ENCODE results near the gene EPB41L4B. TPM values are rescaled to one million over a fixed set of nuclear protein-coding genes. Genes with fewer than 3 reads are reported as not detected.

The EPB41L4B gene
- total and polyA plus RNA-seq, 2 of the 13 experiments (the other 11 are each of a cell fraction or from before 2014, with no cell fraction given) = 17.6 to 22.1 TPM

- TF ChIP-seq HNRNPUL1 (IDR thresholded peaks at IDR 0.05; ENCODE audit: low read depth, low read length) (no peak), ASH2L (IDR thresholded peaks at IDR 0.05; ENCODE audit: insufficient read length, low read depth, low read length) (no peak), ZBTB37 (CRISPR knock-in tag; IDR thresholded peaks at IDR 0.05) (peak; percentile 79), ZNF235 (CRISPR knock-in tag; IDR thresholded peaks at IDR 0.05; ENCODE audit: borderline replicate concordance) (peak; percentile 45; the same call in 1 of the 2 replicates), SMC3 (IDR thresholded peaks at IDR 0.05; ENCODE audit: low read length) (peak; percentile 36; the same call in 1 of the 2 replicates), ATF3 (CRISPR knock-in tag; IDR thresholded peaks at IDR 0.05) (no peak), SOX13 (IDR thresholded peaks at IDR 0.05) (no peak), SOX13 (CRISPR knock-in tag; conservative IDR thresholded peaks at IDR 0.05 in 1 of 2, IDR thresholded peaks at IDR 0.05 in 1 of 2) (peak in 1 of 2 experiments; percentile 67; a peak in 2 of 4 replicates), KDM2A (CRISPR knock-in tag; IDR thresholded peaks at IDR 0.05; ENCODE audit: borderline replicate concordance, low read depth) (peak; percentile 24; the same call in 1 of the 2 replicates), ZNF878 (CRISPR knock-in tag; IDR thresholded peaks at IDR 0.05) (peak; percentile 54; the same call in 1 of the 2 replicates), SOX5 (CRISPR knock-in tag; IDR thresholded peaks at IDR 0.05; ENCODE audit: borderline replicate concordance) (peak; percentile 44; the same call in 1 of the 2 replicates), ZNF33B (CRISPR knock-in tag; IDR thresholded peaks at IDR 0.05) (peak; percentile 58; the same call in 1 of the 2 replicates), ZNF556 (CRISPR knock-in tag; IDR thresholded peaks at IDR 0.05; ENCODE audit: borderline replicate concordance) (0 out of 2 replicates have a peak, but pooled peaks have one; percentile 34), FOXK1 (CRISPR knock-in tag; IDR thresholded peaks at IDR 0.05; ENCODE audit: borderline replicate concordance, low read depth) (peak; percentile 39; the same call in 1 of the 2 replicates), NKX3-1 (CRISPR knock-in tag; IDR thresholded peaks at IDR 0.05) (no peak), POGZ (CRISPR knock-in tag; IDR thresholded peaks at IDR 0.05) (peak; percentile 36; the same call in 1 of the 2 replicates), TFE3 (CRISPR knock-in tag; IDR thresholded peaks at IDR 0.05) (0 out of 2 replicates have a peak, but pooled peaks have one; percentile 34), HOXA3 (CRISPR knock-in tag; IDR thresholded peaks at IDR 0.05) (peak; percentile 35; the same call in 1 of the 2 replicates)
- TF ChIP-seq, protein P1, sequence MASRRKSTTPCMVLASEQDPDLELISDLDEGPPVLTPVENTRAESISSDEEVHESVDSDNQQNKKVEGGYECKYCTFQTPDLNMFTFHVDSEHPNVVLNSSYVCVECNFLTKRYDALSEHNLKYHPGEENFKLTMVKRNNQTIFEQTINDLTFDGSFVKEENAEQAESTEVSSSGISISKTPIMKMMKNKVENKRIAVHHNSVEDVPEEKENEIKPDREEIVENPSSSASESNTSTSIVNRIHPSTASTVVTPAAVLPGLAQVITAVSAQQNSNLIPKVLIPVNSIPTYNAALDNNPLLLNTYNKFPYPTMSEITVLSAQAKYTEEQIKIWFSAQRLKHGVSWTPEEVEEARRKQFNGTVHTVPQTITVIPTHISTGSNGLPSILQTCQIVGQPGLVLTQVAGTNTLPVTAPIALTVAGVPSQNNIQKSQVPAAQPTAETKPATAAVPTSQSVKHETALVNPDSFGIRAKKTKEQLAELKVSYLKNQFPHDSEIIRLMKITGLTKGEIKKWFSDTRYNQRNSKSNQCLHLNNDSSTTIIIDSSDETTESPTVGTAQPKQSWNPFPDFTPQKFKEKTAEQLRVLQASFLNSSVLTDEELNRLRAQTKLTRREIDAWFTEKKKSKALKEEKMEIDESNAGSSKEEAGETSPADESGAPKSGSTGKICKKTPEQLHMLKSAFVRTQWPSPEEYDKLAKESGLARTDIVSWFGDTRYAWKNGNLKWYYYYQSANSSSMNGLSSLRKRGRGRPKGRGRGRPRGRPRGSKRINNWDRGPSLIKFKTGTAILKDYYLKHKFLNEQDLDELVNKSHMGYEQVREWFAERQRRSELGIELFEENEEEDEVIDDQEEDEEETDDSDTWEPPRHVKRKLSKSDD (CRISPR knock-in tag; IDR thresholded peaks at IDR 0.05; ENCODE audit: low read depth) = no peak
- TF ChIP-seq, protein P2, sequence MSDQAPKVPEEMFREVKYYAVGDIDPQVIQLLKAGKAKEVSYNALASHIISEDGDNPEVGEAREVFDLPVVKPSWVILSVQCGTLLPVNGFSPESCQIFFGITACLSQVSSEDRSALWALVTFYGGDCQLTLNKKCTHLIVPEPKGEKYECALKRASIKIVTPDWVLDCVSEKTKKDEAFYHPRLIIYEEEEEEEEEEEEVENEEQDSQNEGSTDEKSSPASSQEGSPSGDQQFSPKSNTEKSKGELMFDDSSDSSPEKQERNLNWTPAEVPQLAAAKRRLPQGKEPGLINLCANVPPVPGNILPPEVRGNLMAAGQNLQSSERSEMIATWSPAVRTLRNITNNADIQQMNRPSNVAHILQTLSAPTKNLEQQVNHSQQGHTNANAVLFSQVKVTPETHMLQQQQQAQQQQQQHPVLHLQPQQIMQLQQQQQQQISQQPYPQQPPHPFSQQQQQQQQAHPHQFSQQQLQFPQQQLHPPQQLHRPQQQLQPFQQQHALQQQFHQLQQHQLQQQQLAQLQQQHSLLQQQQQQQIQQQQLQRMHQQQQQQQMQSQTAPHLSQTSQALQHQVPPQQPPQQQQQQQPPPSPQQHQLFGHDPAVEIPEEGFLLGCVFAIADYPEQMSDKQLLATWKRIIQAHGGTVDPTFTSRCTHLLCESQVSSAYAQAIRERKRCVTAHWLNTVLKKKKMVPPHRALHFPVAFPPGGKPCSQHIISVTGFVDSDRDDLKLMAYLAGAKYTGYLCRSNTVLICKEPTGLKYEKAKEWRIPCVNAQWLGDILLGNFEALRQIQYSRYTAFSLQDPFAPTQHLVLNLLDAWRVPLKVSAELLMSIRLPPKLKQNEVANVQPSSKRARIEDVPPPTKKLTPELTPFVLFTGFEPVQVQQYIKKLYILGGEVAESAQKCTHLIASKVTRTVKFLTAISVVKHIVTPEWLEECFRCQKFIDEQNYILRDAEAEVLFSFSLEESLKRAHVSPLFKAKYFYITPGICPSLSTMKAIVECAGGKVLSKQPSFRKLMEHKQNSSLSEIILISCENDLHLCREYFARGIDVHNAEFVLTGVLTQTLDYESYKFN (CRISPR knock-in tag; conservative IDR thresholded peaks at IDR 0.05) = peak; percentile 51
These were observed 72.7 kb downstream of the EPB41L4B start (continued) for GRCh38 chr9:109248133-109248581.

Data from HepG2 (cell line).